ENCODE results near the gene OR3A1.
"Not testable (repeated sequence)": the region's sequence is repeated elsewhere in the genome, so short reads cannot be mapped to it uniquely, and the experiment has no call there.

The OR3A1 gene, protein sequence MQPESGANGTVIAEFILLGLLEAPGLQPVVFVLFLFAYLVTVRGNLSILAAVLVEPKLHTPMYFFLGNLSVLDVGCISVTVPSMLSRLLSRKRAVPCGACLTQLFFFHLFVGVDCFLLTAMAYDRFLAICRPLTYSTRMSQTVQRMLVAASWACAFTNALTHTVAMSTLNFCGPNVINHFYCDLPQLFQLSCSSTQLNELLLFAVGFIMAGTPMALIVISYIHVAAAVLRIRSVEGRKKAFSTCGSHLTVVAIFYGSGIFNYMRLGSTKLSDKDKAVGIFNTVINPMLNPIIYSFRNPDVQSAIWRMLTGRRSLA

DNA sequence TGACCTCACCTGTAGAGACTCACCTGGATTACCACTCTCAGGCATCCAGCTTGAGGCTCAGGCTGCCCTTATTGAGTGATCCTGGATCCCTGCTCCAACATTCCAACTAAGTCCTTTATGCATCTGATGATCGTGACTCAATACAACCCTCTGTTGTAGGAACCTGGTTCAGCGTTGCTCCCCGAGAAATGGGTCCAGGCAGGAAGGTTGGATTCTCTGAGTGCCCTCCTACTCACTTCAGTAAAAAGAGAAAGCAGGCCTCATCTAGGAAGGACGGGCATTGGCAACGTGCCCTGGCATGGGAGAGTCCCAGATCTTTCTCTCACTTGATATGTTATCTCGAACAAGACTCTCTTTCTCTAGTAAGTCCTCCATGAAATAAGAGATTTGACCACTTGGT is at the start of gene OR3A1:
OR3A1 (minus strand) TSS at position 101 of the 400 bp plus-strand sequence. CDS start 5,778 bp downstream, outside the sequence.
- DNase-seq: no peak

DNA sequence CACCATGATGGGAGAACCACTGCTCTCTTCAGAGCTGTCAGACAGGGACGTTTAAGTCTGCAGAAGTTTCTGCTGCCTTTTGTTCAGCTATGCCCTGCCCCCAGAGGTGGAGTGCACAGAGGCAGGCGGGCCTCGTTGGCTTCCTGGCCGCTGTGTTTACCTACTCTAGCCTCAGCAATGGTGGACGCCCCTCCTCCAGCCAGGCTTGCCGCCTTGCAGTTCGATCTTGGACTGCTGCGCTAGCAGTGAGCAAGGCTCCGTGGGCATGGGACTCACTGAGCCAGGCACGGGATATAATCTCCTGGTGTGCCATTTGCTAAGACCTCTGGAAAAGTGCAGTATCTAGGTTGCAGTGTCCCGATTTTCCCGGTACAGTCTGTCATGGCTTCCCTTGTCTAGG is 44.6 kb upstream of the OR3A1 start:
- DNase-seq: not testable (repeated sequence)

DNA sequence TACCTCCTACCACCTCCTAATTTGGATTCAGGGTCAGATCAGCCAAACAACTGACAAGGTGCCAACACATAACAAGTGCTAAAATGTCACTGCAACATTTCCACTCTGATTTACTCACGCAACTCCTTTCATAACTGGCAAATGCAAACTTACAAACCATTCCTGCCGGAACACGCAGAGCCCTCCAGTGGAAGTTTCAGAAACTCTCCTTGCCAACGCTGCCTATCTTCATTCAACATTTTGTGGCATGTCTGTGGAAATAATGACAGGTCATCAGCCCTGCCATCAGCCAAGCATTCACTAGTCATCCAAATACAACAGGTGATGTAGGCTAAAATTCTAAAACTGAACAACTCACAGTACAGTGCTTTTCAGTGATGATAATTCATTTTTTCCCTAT is 37.7 kb upstream of the OR3A1 start:
- DNase-seq: no peak

DNA sequence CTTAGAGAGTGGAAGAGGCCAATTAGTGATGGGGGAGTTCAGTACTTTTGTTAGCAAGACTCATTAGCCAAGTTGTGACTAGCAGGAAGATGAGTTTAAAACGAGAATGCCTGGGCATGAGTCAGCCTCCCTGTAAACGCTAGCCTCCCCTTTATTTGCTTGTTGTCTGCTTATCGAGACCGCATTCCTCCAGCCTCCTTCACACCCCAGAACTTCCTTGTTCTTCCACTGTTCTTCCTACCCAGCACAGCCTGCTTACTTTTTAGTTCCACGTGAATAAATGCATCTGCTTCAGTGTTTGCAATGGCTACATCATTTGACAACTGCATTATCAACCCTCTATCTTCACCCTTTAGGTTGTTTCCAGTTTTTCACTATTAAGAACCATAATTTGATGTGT is 20.2 kb upstream of the OR3A1 start:
- no peak for DNase-seq

DNA sequence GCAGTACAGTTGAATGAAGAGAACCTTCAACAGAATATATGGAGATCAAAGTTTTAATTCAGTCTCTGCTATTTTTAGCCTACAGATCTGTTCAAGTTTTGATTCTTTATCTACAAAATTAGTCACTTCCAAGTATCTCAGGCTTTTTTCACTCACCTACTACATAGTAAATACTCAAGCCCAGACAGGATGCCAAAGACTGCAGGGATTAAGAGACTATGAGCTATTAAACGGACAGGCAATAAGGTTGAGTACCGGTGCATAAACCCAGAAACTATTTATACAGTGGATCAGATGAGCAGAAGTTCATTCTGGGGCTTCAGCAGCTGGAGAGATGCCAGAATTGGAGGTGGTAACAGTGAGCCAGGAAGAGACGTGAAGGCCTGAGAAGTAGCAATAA is 18.7 kb upstream of the OR3A1 start:
- DNase-seq: no peak

DNA sequence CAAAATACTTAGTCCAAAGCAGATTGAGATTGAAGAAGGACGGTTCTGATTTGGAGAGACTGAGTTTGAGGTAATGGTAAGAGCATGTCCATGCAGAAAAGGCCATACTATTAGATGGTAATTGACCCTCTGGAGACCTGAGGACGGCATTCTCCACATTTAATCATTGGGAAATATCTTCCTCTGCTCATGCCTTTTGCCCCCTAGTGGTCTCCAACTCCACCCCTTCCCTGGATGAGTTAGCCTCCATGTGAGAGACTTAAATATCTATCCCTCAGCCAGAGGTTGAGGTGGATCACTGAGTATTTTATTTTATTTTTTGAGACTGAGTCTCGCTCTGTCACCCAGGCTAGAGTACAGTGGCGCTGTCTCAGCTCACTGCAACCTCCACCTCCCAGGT is 10.4 kb upstream of the OR3A1 start:
- DNase-seq: no peak

DNA sequence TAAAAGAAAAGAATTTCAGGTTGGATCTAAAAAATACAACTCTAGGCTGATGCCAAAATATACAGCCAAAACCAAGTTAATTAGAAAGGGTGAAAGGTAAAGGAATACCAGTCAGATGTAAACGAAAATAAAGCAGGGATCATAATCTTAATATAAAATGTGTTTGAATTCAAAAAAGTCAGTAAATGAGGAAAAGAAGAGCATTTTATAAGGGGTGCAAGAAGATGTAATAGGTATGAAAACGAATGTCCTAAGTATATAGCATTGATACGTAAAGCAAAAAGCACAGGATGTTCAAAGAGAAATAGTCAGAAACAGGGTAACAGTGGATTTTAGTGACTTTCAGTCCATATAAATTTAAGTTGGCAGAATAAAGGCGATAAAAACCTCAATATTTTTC is 2.5 kb downstream of the OR3A1 start:
- DNase-seq: no peak

DNA sequence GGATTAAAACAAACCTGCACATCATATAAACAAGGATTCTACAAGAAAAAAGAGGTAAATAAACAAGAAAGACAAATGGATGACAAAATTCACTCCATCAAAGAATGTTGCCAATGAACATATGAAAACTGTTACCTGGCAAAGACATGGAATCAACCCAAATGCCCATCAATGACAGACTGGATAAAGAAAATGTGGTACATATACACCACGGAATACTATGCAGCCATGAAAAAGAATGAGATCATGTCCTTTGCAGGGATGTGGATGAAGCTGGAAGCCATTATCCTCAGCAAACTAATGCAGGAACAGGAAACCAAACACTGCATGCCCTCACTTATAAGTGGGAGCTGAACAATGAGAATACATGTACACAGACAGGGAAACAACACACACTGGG is 4.6 kb downstream of the OR3A1 start:
- DNase-seq: not testable (repeated sequence)

DNA sequence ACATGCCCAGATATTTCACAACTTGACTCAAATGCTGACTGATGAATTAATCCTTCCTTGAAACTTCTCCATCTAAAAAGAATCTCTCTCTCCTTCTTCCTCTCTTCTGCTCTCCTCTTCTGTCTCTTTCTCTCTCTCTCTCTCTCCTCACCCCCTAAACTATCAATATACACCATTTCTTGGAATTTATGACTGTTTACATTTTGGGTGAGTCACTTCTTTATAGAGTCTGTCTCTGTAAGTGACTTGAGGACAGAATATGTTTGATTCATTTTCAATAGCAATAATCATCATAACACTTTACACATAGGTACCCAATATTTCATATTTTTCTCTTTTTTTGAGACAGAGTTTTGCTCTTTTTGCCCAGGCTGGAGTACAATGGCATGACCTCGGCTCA is 15.3 kb downstream of the OR3A1 start:
- no peak for DNase-seq

DNA sequence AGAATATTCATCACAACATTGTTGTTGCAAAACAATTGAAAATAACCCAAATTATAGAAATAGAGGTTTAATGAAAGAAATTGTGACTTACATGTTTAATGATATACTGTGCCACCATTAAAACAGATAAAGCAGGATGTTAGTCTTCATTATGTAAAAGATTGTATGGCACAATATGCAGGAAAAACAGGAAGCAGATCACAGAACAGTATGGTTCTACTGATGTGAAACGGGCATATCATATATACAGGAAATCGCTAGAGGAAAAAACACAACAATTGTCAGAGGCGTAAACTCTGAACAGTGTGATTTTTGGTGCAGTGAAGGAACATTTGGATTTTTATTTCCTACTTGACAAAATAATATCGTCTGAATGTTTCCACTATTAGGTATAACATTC is 22.0 kb downstream of the OR3A1 start:
- no peak for DNase-seq

DNA sequence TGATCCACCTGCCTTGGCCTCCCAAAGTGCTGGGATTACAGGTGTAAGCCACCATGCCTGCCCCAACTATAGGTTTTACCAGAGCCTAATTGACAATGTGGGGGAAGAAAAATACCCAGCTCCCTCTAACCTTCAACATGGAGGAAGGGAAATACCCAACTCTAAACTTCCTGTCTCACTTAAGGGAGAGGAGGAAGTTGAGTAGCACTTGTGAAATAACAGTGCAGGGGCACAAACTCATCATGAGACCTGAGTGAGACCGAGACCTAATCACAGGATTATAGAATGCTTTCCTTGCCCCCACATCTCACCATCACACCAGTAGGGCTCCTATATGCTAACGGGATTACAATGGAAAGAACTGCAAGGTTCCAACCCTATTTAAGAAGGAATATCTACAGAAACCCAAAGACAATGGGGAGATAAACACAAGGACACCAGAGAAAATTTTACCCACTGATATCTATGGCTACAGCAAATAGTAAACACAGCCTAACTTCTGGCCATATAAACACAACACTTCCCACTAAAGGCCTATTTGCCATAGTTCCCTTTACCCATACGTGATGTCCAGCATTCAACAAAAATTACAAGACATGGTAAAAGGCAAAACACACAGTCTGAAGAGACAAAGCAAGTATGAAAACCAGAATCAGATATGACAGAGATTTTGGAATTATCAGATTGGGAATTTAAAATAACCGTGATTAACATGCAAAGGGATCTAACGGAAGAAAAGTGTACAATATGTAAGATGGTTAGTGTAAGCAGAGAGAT is 26.9 kb downstream of the OR3A1 start:
- no peak for DNase-seq

DNA sequence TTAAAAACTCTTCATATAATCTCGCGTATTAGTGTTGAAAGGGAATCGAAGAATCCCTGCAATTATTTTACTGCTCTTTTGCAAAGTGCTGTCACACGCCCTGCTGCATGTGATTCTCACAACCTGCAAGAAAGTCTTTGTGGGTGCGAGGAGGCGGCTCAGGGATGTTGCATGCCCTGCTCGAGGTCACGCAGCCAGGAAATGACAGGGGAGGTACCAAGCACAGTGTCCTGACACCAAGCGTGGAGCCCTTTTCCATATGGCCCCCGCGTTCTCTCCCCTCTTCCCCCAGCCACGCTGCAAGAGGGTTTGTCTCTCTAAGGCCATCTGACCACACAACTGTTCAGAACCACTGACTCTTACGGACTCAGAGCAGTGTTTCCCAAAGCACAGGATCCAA is 37.6 kb downstream of the OR3A1 start:
- no peak for DNase-seq

DNA sequence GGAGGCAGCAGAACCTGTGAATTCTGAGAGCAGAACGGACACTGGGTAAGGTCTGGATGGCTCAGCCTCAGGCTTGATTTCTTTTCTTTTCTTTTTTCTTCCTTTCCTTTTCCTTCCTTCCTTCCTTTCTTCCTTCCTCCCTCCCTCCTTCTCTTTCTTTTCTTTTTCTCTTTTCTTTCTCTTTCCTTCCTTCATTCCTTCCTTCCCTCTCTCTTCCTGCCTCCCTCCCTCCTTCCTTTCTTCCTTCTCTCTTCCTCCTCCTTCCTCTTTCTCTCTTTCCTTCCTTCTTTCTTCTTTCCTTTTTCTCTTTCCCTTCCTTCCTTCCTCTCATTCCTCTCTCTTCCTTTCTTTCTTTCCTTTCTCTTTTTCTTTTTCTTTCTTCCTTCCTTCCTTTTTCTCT is 38.0 kb downstream of the OR3A1 start:
- DNase-seq: no peak

DNA sequence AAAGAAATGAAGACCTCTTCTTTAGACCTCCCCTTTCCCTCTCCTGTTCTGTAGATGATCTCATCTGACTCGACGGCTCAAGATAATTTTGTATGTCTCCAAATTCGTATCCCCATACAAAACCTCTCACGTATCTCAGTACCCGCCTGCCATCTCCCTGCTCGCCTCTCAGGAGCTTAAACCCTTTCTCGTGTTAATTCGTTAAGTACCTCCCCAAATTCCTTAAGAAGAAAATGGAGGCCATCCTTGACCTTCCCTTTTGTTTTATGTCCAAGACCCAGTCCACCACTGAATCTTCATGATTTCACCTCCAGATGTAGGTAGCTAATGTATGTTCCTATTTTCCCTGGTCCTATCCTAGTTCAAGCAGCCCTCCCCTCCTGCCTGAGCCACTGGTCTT is 41.6 kb downstream of the OR3A1 start:
- no peak for DNase-seq

DNA sequence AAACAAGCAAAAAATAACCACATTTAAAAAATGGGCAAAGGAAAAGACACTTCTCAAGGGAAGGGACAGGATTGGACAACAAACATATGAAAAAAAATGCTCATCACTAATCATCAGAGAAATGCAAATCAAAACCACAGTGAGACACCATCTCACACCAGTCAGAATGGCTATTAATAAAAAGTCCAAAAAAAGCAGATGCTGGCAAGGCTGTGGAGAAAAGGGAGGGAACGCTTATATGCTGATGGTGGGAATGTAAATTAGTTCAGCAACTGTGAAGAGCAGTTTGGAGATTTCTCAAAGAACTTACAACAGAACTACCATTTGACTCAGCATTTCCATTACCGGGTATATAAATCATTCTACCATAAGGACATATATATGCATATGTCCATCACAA is 49.1 kb downstream of the OR3A1 start:
- DNase-seq: not testable (repeated sequence)

DNA sequence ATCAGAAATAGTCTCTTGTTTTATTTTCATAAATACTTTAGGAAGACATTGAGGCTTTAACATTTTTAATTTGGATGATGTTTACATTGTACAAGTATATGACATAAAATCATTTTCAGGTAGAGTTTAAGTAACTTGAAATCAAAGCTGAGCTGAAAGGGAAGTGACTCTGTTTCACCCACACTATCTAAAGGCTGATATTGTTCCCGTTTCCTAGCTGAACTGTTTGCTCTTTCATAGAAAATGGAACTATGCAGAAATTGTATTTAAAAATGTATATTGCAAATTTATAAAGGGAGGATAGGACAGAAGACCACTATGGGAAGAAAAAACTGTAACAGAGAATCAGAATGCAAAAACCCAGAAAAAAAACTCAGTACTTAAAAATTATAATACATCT is 53.3 kb downstream of the OR3A1 start:
- DNase-seq: not testable (repeated sequence)

DNA sequence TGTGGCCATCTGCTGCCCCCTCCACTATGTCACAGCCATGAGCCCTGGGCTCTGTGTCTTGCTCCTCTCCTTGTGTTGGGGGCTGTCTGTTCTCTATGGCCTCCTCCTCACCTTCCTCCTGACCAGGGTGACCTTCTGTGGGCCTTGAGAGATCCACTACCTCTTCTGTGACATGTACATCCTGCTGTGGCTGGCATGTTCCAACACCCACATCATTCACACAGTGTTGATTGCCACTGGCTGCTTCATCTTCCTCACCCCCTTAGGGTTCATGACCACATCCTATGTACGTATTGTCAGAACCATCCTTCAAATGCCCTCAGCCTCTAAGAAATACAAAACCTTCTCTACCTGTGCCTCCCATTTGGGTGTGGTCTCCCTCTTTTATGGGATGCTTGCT is 57.1 kb downstream of the OR3A1 start:
- DNase-seq: not testable (repeated sequence)

Measured in activated T-cell treated with anti-CD3 and anti-CD28 coated beads, Interleukin-2, amount 50 U/mL, for 1 hour (primary cell).